HFFc6 (cell line): ENCODE results near the gene PITX1. TPM values are rescaled to one million over a fixed set of nuclear protein-coding genes. Genes with fewer than 3 reads are reported as not detected.

Experiments used
- DNase-seq: peaks from one replicate; pipeline ENCODE4 v3.0.0-alpha.2; 2018
- H3K27ac Mint-ChIP-seq: 2 replicates; pipeline ENCODE4 v1.8.0; 2020; ENCODE audit warnings: mild to moderate bottlenecking, mixed read lengths
- H3K27me3 Mint-ChIP-seq: 2 replicates; pipeline ENCODE4 v1.8.0; 2021; ENCODE audit warnings: mild to moderate bottlenecking, moderate library complexity, mixed read lengths; ENCODE audit not compliant: insufficient read depth
- H3K36me3 Mint-ChIP-seq: 2 replicates; pipeline ENCODE4 v1.8.0; 2021; ENCODE audit warnings: low read depth, mixed read lengths
- H3K4me1 Mint-ChIP-seq: 2 replicates; pipeline ENCODE4 v1.8.0; 2020; ENCODE audit warnings: low read depth, mixed read lengths
- H3K4me3 Mint-ChIP-seq: 2 replicates; pipeline ENCODE4 v1.8.0; 2020; ENCODE audit warnings: mild to moderate bottlenecking, moderate library complexity, mixed read lengths
- H3K9me3 Mint-ChIP-seq: 2 replicates; pipeline ENCODE4 v1.8.0; 2020; ENCODE audit warnings: mild to moderate bottlenecking, mixed read lengths
- total RNA-seq, 6 experiments: library from RNA; stranded (reverse); fragmentation: NEBNext Ultra II Directional; extraction: Animal tissue kit (Norgen Biotek cat#: 25700); gene quantifications; 2 replicates in 1 of 6; 3 replicates in 5 of 6; pipeline ENCODE4 v1.2.3, GENCODE V29; 2021
- TF ChIP-seq, protein P1 (sequence below): fragments of 200-600 bp; sonication (generic); IDR thresholded peaks from 2 replicates; pipeline ENCODE4 v1.5.0; 2021; ENCODE audit warnings: antibody characterized with exemption, mild to moderate bottlenecking

PITX1 gene
- total RNA-seq, 6 experiments from 2014 or later, result 13.4 to 26.0 (median 14.8) TPM

DNA sequence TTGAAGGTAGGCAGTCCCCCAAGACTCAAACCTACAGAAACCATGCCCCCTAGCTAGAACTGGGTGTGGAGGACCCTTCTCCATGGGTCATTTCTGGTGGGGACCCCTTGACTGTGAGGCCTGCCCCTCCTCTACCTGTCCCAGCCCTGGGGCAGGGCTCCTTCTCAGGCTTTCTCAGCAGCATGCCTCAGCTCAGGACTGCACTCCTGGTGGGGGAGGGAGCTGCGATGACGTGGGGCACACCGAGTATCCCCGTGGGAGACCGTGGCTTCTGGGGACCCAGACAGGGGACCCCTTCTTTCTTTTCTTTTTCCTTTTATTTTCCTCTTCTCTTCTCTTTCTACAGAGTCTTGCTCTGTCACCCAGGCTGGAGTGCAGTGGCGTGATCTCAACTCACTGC lies 27.0 kb upstream of the PITX1 start:
- no peaks in the 10 kb centered on the region for H3K9me3 Mint-ChIP-seq
- H3K27ac Mint-ChIP-seq, result no peak overlapping the region
- H3K4me3 Mint-ChIP-seq, result no peak overlapping the region
- TF ChIP-seq, protein P1, sequence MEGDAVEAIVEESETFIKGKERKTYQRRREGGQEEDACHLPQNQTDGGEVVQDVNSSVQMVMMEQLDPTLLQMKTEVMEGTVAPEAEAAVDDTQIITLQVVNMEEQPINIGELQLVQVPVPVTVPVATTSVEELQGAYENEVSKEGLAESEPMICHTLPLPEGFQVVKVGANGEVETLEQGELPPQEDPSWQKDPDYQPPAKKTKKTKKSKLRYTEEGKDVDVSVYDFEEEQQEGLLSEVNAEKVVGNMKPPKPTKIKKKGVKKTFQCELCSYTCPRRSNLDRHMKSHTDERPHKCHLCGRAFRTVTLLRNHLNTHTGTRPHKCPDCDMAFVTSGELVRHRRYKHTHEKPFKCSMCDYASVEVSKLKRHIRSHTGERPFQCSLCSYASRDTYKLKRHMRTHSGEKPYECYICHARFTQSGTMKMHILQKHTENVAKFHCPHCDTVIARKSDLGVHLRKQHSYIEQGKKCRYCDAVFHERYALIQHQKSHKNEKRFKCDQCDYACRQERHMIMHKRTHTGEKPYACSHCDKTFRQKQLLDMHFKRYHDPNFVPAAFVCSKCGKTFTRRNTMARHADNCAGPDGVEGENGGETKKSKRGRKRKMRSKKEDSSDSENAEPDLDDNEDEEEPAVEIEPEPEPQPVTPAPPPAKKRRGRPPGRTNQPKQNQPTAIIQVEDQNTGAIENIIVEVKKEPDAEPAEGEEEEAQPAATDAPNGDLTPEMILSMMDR, result no peak
- no peaks in the 10 kb centered on the region for H3K36me3 Mint-ChIP-seq
- peaks cover 14% of the 10 kb centered on the region for H3K27me3 Mint-ChIP-seq
- no peaks in the 10 kb centered on the region for H3K4me1 Mint-ChIP-seq
- DNase-seq, result no peak

DNA sequence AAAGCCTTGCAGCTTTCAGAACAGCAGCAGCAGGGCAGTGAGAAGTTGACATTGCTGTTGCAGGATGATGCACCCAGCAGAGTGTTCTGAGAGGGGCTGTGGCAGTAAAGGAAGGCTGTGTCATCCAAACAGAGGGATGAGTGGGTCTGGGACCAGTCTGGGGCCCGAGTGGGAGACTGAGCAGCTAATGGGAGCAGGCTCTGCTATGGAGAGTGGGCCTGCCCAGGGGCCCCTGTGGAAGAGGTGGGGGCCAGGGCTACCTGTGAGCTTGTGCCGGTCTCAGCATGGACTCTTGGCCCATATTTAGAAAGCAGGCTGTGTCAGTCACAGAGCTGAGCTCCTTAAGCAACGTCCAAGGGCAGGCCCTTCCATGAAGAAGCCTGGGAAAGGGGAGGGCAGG lies 26.0 kb upstream of the PITX1 start:
- Mint-ChIP-seq H3K27me3 (peaks cover 14% of the 10 kb centered on the region), H3K4me3 (no peak overlapping the region), H3K9me3 (no peaks in the 10 kb centered on the region), H3K4me1 (no peaks in the 10 kb centered on the region), H3K27ac (no peak overlapping the region), H3K36me3 (no peaks in the 10 kb centered on the region)
- TF ChIP-seq, protein P1, result no peak
- no peak for DNase-seq

DNA sequence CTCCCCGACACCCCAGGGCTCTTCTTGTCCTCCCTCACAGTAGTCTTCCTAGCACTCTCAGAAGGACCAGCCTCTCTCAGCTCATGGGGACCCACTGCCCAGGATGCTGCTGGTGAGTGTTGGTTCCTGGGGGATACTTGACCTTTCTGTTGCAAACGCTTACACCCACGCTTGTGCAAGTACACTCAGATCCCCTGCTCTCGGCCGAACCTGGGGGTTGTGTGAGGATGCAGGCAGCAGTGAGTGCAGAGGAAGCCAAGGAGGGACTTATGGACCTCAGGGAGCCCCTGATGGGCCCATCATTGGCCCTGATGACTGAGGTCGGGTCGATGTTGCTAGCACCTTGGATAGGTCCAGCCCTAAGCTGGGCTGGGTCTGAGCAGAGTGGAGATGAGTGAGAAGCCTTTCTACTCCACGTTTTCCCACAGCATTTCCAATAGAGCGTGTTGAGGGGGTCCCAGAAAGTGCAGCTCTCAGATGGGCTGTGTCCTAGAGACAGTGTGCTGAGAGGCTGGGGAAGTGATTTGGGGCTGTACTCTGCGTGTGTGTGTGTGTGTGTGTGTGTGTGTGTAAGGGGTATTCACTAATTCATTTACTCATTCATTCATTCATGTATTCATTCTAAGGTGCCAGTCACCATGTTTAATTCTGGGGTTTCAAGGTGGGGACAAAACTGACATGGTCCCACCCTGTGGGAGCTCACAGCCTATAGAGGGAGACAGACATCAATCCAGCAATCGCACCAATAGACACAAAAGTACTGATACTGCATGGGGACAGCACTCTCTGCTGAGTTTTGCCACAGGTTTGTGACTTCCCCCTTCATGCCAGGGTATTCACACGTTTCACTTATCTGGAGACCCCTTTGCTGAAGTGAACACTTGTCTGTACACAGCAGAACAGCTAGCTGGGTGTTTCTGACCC lies 25.2 kb upstream of the PITX1 start:
- H3K27ac Mint-ChIP-seq, result no peak overlapping the region
- peaks cover 14% of the 10 kb centered on the region for H3K27me3 Mint-ChIP-seq

DNA sequence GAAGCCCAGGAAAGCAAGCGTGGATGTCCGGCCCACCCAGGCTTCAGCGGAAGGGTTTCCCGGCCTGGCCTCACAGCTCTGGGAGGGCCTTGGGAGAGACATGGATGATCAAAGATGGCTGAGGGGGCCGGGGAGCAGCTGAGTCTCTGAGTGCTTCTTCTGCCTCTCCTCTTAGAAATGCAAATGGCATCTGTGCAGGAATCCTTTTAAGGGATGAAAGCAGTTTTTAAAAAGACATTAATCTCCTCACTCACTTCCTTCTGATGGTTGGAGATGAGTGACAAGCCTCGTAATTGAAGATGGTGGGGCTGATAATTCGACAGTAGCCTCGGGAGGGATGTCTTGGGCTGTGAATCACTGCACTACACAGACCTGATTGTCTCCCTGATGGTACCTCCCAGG lies 24.3 kb upstream of the PITX1 start:
- Mint-ChIP-seq H3K9me3 (no peaks in the 10 kb centered on the region), H3K36me3 (no peaks in the 10 kb centered on the region), H3K4me3 (no peak overlapping the region), H3K4me1 (no peaks in the 10 kb centered on the region), H3K27ac (no peak overlapping the region), H3K27me3 (peaks cover 14% of the 10 kb centered on the region)
- TF ChIP-seq, protein P1, result no peak
- DNase-seq, result no peak

More for the DNA sequence above, 25.2 kb upstream of the PITX1 start:
- Mint-ChIP-seq H3K4me3 (no peak overlapping the region), H3K4me1 (no peaks in the 10 kb centered on the region), H3K36me3 (no peaks in the 10 kb centered on the region), H3K9me3 (no peaks in the 10 kb centered on the region)
- DNase-seq, result no peak
- TF ChIP-seq, protein P1, result no peak; the same call in 1 of the 2 replicates

DNA sequence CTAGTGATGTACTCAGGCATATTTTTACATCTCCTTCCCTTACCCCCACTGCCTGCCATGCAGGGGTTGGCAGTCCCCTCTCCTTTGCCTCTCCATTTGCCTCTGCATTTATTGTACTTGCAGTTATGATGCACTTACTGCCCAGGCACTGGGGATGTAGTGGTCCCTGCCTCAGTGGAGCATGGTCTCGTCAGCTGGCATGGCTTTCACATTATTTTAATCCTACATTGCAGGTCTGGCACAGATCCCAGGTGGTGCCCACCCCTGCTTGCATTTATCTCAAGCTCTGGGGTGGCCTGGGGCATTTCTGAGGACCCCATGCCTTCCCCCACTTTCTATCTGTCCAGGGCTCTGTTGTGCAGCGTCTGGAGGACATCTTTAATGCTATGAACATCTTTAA lies 23.2 kb upstream of the PITX1 start:
- H3K27ac Mint-ChIP-seq, result no peak overlapping the region
- H3K36me3 Mint-ChIP-seq, result no peaks in the 10 kb centered on the region
- H3K4me1 Mint-ChIP-seq, result no peaks in the 10 kb centered on the region
- peaks cover 14% of the 10 kb centered on the region for H3K27me3 Mint-ChIP-seq
- H3K4me3 Mint-ChIP-seq, result no peak overlapping the region
- DNase-seq, result no peak
- H3K9me3 Mint-ChIP-seq, result no peaks in the 10 kb centered on the region
- TF ChIP-seq, protein P1, result no peak
